Measurements from ENCODE around the gene SEMA4C.

DNA sequence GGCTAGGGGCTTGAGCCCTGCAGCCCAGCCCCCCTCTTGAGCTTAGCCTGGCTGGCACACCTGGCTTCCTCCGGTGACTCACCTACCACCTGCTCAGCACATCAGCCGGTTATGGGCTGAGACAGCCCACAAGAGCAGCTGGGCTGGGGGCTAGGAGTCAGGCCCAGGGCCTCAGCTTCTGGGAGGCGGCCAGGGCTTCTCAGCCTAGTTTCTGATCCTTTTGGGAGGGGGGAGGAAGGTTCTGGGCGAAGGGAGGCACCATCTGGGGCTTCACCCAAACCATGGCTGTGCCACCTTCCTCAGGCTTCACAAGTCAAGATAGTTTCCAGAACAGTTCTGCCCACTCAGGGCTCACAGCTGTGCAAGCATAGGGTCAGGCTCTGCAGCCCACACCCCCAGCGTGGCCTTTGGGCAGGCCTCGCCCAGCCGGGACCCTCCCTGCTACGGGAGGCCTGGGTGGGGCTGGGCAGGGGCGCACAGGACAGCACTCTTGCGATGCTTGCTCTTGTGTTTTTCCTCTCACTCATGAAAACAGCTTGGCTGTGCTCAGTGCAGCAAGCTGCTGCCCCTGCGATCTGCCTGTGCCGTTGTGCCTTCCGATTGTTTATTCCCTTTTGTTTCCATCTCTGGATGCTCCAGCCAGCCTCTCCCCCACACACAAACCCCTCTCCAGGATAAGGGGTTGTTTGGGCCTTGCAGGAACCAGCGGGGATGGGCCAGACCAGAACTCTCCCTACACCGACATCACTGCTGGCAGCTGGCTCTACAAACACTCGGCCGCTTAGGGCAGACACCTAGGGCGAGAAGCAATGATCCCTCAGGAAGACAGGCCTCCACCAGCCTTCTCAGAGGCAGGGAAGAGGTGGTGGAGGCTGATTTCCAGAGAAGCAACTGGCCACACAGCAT is 26.1 kb upstream of the SEMA4C start:
- TF ChIP-seq POLR2A (IDR thresholded peaks at IDR 0.05; ENCODE audit: low read length) (no peak), GATA1 (IDR thresholded peaks at IDR 0.05; ENCODE audit: low read depth, low read length) (no peak)
